ENCODE results near the gene B3GNT4.

Gene B3GNT4

DNA sequence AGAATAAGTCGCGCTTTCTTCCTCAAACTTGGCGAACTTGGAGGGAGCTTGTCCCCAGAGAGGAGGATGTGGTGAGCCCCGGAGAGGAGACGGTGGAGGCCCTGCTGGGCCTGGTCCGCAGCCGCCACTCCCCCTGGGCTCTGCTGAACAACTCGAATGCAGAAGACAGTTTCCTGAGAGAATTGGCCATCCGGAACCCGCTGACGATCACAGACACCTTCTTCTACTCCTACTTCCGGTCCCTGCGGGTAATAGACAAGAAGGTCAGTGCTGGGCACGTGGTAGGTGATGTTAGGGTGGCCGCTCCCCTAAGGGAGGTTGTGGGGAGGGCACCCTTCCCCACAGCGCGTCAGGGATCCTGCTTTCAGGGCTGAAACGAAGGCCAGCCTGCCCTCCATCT, 19.0 kb upstream of the B3GNT4 start:
- TF ChIP-seq, protein P1, sequence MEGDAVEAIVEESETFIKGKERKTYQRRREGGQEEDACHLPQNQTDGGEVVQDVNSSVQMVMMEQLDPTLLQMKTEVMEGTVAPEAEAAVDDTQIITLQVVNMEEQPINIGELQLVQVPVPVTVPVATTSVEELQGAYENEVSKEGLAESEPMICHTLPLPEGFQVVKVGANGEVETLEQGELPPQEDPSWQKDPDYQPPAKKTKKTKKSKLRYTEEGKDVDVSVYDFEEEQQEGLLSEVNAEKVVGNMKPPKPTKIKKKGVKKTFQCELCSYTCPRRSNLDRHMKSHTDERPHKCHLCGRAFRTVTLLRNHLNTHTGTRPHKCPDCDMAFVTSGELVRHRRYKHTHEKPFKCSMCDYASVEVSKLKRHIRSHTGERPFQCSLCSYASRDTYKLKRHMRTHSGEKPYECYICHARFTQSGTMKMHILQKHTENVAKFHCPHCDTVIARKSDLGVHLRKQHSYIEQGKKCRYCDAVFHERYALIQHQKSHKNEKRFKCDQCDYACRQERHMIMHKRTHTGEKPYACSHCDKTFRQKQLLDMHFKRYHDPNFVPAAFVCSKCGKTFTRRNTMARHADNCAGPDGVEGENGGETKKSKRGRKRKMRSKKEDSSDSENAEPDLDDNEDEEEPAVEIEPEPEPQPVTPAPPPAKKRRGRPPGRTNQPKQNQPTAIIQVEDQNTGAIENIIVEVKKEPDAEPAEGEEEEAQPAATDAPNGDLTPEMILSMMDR (IDR thresholded peaks at IDR 0.05): no peak
- H3K79me2 ChIP-seq: no peaks in the 10 kb centered on the region
- no peaks in the 10 kb centered on the region for H3K9me3 ChIP-seq (ENCODE audit: control insufficient read depth, low read length)
- no peak overlapping the region for H3K4me2 ChIP-seq (ENCODE audit: low read length)
- no peak overlapping the region for H3K9ac ChIP-seq
- no peaks in the 10 kb centered on the region for H3K27me3 ChIP-seq (ENCODE audit: control insufficient read depth, insufficient read depth, low read length)
- H2AFZ ChIP-seq: no peak overlapping the region
- no peaks in the 10 kb centered on the region for H3K4me1 ChIP-seq
- no peak overlapping the region for H3K27ac ChIP-seq
- no peaks in the 10 kb centered on the region for H3K36me3 ChIP-seq (ENCODE audit: control insufficient read depth, insufficient read depth, low read length)
- H3K4me3 ChIP-seq (ENCODE audit: low read depth, low read length): no peak overlapping the region

- TF ChIP-seq, protein P1 (IDR thresholded peaks at IDR 0.05): no peak
- Histone ChIP-seq H3K9me3 (ENCODE audit: control insufficient read depth, low read length) (no peaks in the 10 kb centered on the region), H3K27ac (no peak overlapping the region), H3K27me3 (ENCODE audit: control insufficient read depth, insufficient read depth, low read length) (no peaks in the 10 kb centered on the region), H3K4me2 (ENCODE audit: low read length) (no peak overlapping the region), H3K79me2 (no peaks in the 10 kb centered on the region), H3K4me3 (ENCODE audit: low read depth, low read length) (no peak overlapping the region), H3K9ac (no peak overlapping the region), H2AFZ (no peak overlapping the region), H3K4me1 (no peaks in the 10 kb centered on the region), H3K36me3 (ENCODE audit: control insufficient read depth, insufficient read depth, low read length) (no peaks in the 10 kb centered on the region)
These were observed 18.4 kb upstream of the B3GNT4 start for GRCh38 chr12:122185079-122185478.

GRCh38 chr12:122185494-122186082, 17.9 kb upstream of the B3GNT4 start:
- Histone ChIP-seq H3K79me2 (no peaks in the 10 kb centered on the region), H3K9ac (no peak overlapping the region), H3K4me1 (no peaks in the 10 kb centered on the region), H3K4me3 (ENCODE audit: low read depth, low read length) (no peak overlapping the region), H3K9me3 (ENCODE audit: control insufficient read depth, low read length) (no peaks in the 10 kb centered on the region), H3K4me2 (ENCODE audit: low read length) (no peak overlapping the region), H2AFZ (no peak overlapping the region), H3K27me3 (ENCODE audit: control insufficient read depth, insufficient read depth, low read length) (no peaks in the 10 kb centered on the region), H3K36me3 (ENCODE audit: control insufficient read depth, insufficient read depth, low read length) (no peaks in the 10 kb centered on the region), H3K27ac (no peak overlapping the region)
- TF ChIP-seq, protein P1 (IDR thresholded peaks at IDR 0.05): no peak

DNA sequence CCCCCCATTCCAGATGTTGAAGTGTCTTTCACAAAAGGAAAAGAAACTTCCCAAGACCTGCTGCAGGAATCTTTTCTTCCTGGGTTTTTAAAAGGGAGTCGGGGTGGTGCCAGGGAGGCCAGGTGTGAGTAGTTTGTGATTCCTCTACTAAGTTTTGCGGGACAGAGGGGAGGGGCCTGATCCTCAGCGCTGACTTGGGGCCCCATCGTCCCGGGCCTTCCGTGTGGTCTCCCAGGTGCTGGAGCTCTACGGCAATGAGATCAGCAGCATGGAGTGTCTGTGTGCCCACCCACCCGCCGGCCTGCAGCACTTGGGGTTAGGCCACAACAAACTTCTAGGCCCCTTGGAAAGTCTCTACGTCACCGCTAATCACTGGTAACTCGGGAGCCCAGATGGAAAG, 16.0 kb upstream of the B3GNT4 start:
- Histone ChIP-seq H3K9ac (no peak overlapping the region), H3K36me3 (ENCODE audit: control insufficient read depth, insufficient read depth, low read length) (no peaks in the 10 kb centered on the region), H3K27me3 (ENCODE audit: control insufficient read depth, insufficient read depth, low read length) (no peaks in the 10 kb centered on the region), H3K27ac (no peak overlapping the region), H2AFZ (no peak overlapping the region), H3K4me1 (no peaks in the 10 kb centered on the region), H3K9me3 (ENCODE audit: control insufficient read depth, low read length) (no peaks in the 10 kb centered on the region), H3K4me3 (ENCODE audit: low read depth, low read length) (no peak overlapping the region), H3K4me2 (ENCODE audit: low read length) (no peak overlapping the region), H3K79me2 (no peaks in the 10 kb centered on the region)
- TF ChIP-seq, protein P1 (IDR thresholded peaks at IDR 0.05): no peak
